HepG2 (cell line): ENCODE data around the gene USF1. TPM values are rescaled to one million over a fixed set of nuclear protein-coding genes. Genes with fewer than 3 reads are reported as not detected.

Experiments used
- ATAC-seq: fragments of 200-7000 bp; cut with Tn5 transposase; 3 replicates; pipeline ENCODE4 v1.9.1; 2020; ENCODE audit warnings: mild to moderate bottlenecking, moderate library complexity
- BruUV-seq: library from RNA; stranded (reverse); fragments of 400-500 nt; replicated peaks from 2 replicates; lab custom pipeline; 2021; lab: Mats Ljungman, UMichigan
- CTCF ChIA-PET: fragments of 300-600 bp; formaldehyde crosslinking; extraction: SDS; loops from one replicate; lab custom pipeline; 2021; ENCODE audit warnings: low total read pairs, inconsistent platforms, low intra/inter-chr PET ratio; lab: Yijun Ruan, JAX
- POLR2A ChIA-PET: fragments of 350-600 bp; sonication (Branson Sonifier 250); formaldehyde crosslinking; loops from one replicate; lab custom pipeline; 2020; ENCODE audit warnings: antibody characterized with exemption, inconsistent platforms; lab: Yijun Ruan, JAX
- DNase-seq: peaks from one replicate; pipeline ENCODE4 v3.0.0-alpha.2; 2015; ENCODE audit warnings: low spot score
- FAIRE-seq: peaks from 3 replicates; lab custom pipeline; 2011; peaks lifted over from hg19 to GRCh38; lab: Jason Lieb, UNC
- H2AFZ ChIP-seq: one replicate; pipeline ENCODE4 v1.6.1; 2011; ENCODE audit warnings: low read length, inconsistent platforms
- H3K27ac ChIP-seq: fragments of 300-600 bp; 3 replicates; pipeline ENCODE4 v1.8.0; 2011; ENCODE audit warnings: mixed run types, mild to moderate bottlenecking, mixed read lengths, low read length, inconsistent platforms; ENCODE audit not compliant: insufficient read depth; ENCODE audit errors: extremely low read length
- H3K27me3 ChIP-seq, 2 experiments: fragments of 200-600 bp in 1 of 2; 2 replicates in 1 of 2; 3 replicates in 1 of 2; pipeline versions ENCODE4 v1.6.0 to v1.8.0; 2011; ENCODE audit warnings: low read length in 2 of 2, mild to moderate bottlenecking in 2 of 2, moderate library complexity in 2 of 2, inconsistent platforms in 1 of 2; ENCODE audit not compliant: insufficient read depth in 2 of 2, control insufficient read depth in 1 of 2
- H3K36me3 ChIP-seq, 2 experiments: fragments of 200-600 bp in 1 of 2; replicated peaks in 1 of 2; 2 replicates in 1 of 2; 3 replicates in 1 of 2; pipeline versions ENCODE4 v1.5.1 to v1.8.0; 2011; ENCODE audit warnings: low read length in 2 of 2, inconsistent platforms in 1 of 2; ENCODE audit not compliant: insufficient read depth in 2 of 2, control insufficient read depth in 1 of 2
- H3K4me1 ChIP-seq: 2 replicates; pipeline ENCODE4 v1.5.1; 2012; ENCODE audit warnings: low read length, inconsistent platforms; ENCODE audit not compliant: insufficient read depth
- H3K4me2 ChIP-seq: 2 replicates; pipeline ENCODE4 v1.6.0; 2011; ENCODE audit warnings: low read depth, low read length, inconsistent platforms
- H3K4me3 ChIP-seq, 3 experiments: fragments of 200-600 bp in 1 of 3; sonication (generic), shearing (Covaris generic) in 1 of 3; replicated peaks in 1 of 3; 2 replicates each; pipeline ENCODE4 v1.5.1; 2011 to 2016; ENCODE audit warnings: low read length in 3 of 3, inconsistent platforms in 2 of 3, low read depth in 2 of 3, mild to moderate bottlenecking in 2 of 3, control low read depth in 1 of 3, mixed read lengths in 1 of 3; ENCODE audit not compliant: insufficient read depth in 1 of 3
- H3K79me2 ChIP-seq: one replicate; pipeline ENCODE4 v1.6.1; 2011; ENCODE audit warnings: low read length, inconsistent platforms; ENCODE audit not compliant: insufficient read depth
- H3K9ac ChIP-seq: 2 replicates; pipeline ENCODE4 v1.6.0; 2011; ENCODE audit warnings: mild to moderate bottlenecking, low read depth, low read length, inconsistent platforms; ENCODE audit not compliant: insufficient read depth
- H3K9me3 ChIP-seq: 2 replicates; pipeline ENCODE4 v1.5.1; 2012; ENCODE audit warnings: mild to moderate bottlenecking, low read length
- H4K20me1 ChIP-seq: 2 replicates; pipeline ENCODE4 v1.6.0; 2011; ENCODE audit warnings: inconsistent platforms, mild to moderate bottlenecking, low read length, moderate library complexity; ENCODE audit not compliant: insufficient read depth
- AGO2 ChIP-seq: fragments of 200-400 bp; formaldehyde crosslinking; optimal IDR thresholded peaks from 2 replicates; pipeline ENCODE3; 2017; ENCODE audit warnings: mild to moderate bottlenecking, low read depth, low read length, moderate library complexity
- DPF2 ChIP-seq: sonication (generic); formaldehyde crosslinking; IDR thresholded peaks from 2 replicates; pipeline ENCODE4 v1.4.0; 2020; ENCODE audit warnings: mild to moderate bottlenecking, low read depth, missing genetic modification reagents, borderline replicate concordance
- IKZF4 ChIP-seq: sonication (generic); formaldehyde crosslinking; IDR thresholded peaks from 2 replicates; pipeline ENCODE4 v1.5.1; 2020; ENCODE audit warnings: borderline replicate concordance, mild to moderate bottlenecking, low read depth, missing genetic modification reagents; ENCODE audit errors: not compliant biosample characterization
- LCORL ChIP-seq, 2 experiments: fragments of 450-650 bp in 1 of 2; sonication (generic) in 1 of 2; formaldehyde crosslinking in 1 of 2; IDR thresholded peaks; 2 replicates each; pipeline versions ENCODE4 v1.5.0 to v1.6.1; 2017 to 2020; ENCODE audit warnings: antibody characterized with exemption in 1 of 2, missing genetic modification reagents in 1 of 2
- MEIS2 ChIP-seq: sonication (generic); formaldehyde crosslinking; IDR thresholded peaks from 2 replicates; pipeline ENCODE4 v1.9.0; 2021; ENCODE audit warnings: mild to moderate bottlenecking, missing genetic modification reagents
- PITX1 ChIP-seq: sonication (generic); formaldehyde crosslinking; IDR thresholded peaks from 2 replicates; pipeline ENCODE4 v1.5.1; 2020; ENCODE audit warnings: mild to moderate bottlenecking, missing genetic modification reagents
- REXO4 ChIP-seq: sonication (generic); formaldehyde crosslinking; IDR thresholded peaks from 2 replicates; pipeline ENCODE4 v1.8.0; 2022; ENCODE audit warnings: missing genetic modification reagents, mild to moderate bottlenecking, borderline replicate concordance
- TCF7 ChIP-seq: sonication (generic); IDR thresholded peaks from 2 replicates; pipeline ENCODE4 v1.6.1; 2016; ENCODE audit warnings: antibody characterized with exemption, low read depth
- ZNF317 ChIP-seq: sonication (generic); formaldehyde crosslinking; IDR thresholded peaks from 2 replicates; pipeline ENCODE4 v1.5.0; 2020; ENCODE audit warnings: mild to moderate bottlenecking, missing genetic modification reagents
- ZNF546 ChIP-seq: sonication (generic); formaldehyde crosslinking; conservative IDR thresholded peaks from 2 replicates; pipeline ENCODE4 v1.8.1; 2023; ENCODE audit warnings: mild to moderate bottlenecking, missing genetic modification reagents
- ZNF709 ChIP-seq: sonication (generic); formaldehyde crosslinking; IDR thresholded peaks from 2 replicates; pipeline ENCODE4 v1.5.0; 2020; ENCODE audit warnings: mild to moderate bottlenecking, missing genetic modification reagents
- ZNF782 ChIP-seq: sonication (generic); formaldehyde crosslinking; IDR thresholded peaks from 2 replicates; pipeline ENCODE4 v1.4.0; 2020; ENCODE audit warnings: missing genetic modification reagents, mild to moderate bottlenecking, borderline replicate concordance
- WGBS: methylation state at CpG from one replicate; pipeline ENCODE4 v1.1.6; 2017; ENCODE audit warnings: low lambda C conversion rate; 5-methylcytosine and 5-hydroxymethylcytosine counted together
- in situ Hi-C: cut with HindIII; loops from 2 replicates; pipeline ENCODE4 v1.10.0; 2017; ENCODE audit warnings: low pct_unique_long_range_greater_than_20kb; ENCODE audit not compliant: extremely low pct_ligation_motif_present
- intact Hi-C: fragments of 100-400 bp; cut with micrococcal nuclease; formaldehyde crosslinking; loops from one replicate; pipeline ENCODE4 v1.10.0; 2022; ENCODE audit not compliant: unreplicated experiment
- polyA plus RNA-seq, 8 experiments: library from polyadenylated mRNA; depleted of rRNA in 3 of 8; stranded (reverse) in 7 of 8; unstranded in 1 of 8; fragments of >200 nt; fragmentation: Illumina TruSeq in 4 of 8; extraction: Trizol in 4 of 8; gene quantifications; 2 replicates each; pipeline versions ENCODE4 v1.2.1 to v1.2.3, GENCODE V29; 2011 to 2016; ENCODE audit warnings: low read depth in 4 of 8, missing spikeins in 1 of 8, mixed read lengths in 1 of 8; ENCODE audit not compliant: insufficient read depth in 1 of 8
- total RNA-seq, 5 experiments: library from RNA; depleted of rRNA; stranded (reverse); fragments of >200 nt; fragmentation: Illumina TruSeq; extraction: Trizol; gene quantifications; 2 replicates each; pipeline ENCODE4 v1.2.3, GENCODE V29; 2016; ENCODE audit warnings: low read depth in 1 of 5
- TF ChIP-seq, protein P1 (sequence below): sonication (generic); formaldehyde crosslinking; conservative IDR thresholded peaks from 2 replicates; pipeline ENCODE4 v1.4.0; 2020; ENCODE audit warnings: missing genetic modification reagents
- TF ChIP-seq, protein P2 (sequence below): IDR thresholded peaks from 2 replicates; pipeline ENCODE4 v1.6.1; 2012; ENCODE audit warnings: inconsistent platforms

Gene USF1
- total and polyA plus RNA-seq, 2 of the 13 experiments (the other 11 are each of a cell fraction or from before 2014, with no cell fraction given): 26.9 to 39.4 TPM

DNA sequence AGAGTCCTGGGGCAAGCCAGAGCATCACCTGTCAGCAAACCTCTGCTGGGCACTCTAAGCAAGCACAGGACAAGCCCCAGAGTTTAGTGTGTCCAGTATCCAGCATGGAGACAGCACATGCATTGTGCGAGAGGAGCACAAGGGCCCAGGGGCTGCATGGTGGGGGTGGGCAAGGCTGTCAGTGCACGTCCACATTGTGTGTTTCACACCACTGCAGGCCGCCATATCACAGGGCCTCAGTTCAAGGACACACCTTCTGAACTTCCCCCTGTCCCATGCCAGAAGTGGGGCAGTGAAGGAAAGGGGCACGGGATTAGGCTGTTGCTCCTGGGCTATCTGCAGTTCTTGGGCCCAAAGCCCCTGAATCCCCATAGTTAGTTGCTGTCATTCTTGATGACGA, 6.2 kb downstream of the USF1 start:
- BruUV-seq: no TSS peak
- H3K4me2 ChIP-seq: no peak overlapping the region
- in situ Hi-C loops: no loop called here
- no peak for ATAC-seq
- H3K79me2 ChIP-seq: peaks cover 5% of the 10 kb centered on the region
- FAIRE-seq: no peak
- peaks cover 13 to 39% of the 10 kb centered on the region in 2 experiments for H3K36me3 ChIP-seq
- no peaks in the 10 kb centered on the region for H4K20me1 ChIP-seq
- TF ChIP-seq ZNF709 (CRISPR knock-in tag) (no peak), REXO4 (no peak), DPF2 (CRISPR knock-in tag) (no peak), IKZF4 (CRISPR knock-in tag) (no peak), ZNF546 (CRISPR knock-in tag) (no peak), MEIS2 (CRISPR knock-in tag) (no peak), PITX1 (CRISPR knock-in tag) (no peak), ZNF782 (CRISPR knock-in tag) (no peak), AGO2 (no peak), LCORL (IDR thresholded peaks at IDR 0.05) (no peak), LCORL (CRISPR knock-in tag; IDR thresholded peaks at IDR 0.05) (no peak), TCF7 (no peak), ZNF317 (no peak)
- TF ChIP-seq, protein P1, sequence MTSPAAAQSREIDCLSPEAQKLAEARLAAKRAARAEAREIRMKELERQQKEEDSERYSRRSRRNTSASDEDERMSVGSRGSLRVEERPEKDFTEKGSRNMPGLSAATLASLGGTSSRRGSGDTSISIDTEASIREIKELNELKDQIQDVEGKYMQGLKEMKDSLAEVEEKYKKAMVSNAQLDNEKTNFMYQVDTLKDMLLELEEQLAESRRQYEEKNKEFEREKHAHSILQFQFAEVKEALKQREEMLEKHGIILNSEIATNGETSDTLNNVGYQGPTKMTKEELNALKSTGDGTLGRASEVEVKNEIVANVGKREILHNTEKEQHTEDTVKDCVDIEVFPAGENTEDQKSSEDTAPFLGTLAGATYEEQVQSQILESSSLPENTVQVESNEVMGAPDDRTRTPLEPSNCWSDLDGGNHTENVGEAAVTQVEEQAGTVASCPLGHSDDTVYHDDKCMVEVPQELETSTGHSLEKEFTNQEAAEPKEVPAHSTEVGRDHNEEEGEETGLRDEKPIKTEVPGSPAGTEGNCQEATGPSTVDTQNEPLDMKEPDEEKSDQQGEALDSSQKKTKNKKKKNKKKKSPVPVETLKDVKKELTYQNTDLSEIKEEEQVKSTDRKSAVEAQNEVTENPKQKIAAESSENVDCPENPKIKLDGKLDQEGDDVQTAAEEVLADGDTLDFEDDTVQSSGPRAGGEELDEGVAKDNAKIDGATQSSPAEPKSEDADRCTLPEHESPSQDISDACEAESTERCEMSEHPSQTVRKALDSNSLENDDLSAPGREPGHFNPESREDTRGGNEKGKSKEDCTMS (CRISPR knock-in tag): no peak
- TF ChIP-seq, protein P2, sequence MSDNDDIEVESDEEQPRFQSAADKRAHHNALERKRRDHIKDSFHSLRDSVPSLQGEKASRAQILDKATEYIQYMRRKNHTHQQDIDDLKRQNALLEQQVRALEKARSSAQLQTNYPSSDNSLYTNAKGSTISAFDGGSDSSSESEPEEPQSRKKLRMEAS: no peak
- WGBS: 94% methylated on average over 5 of the region's 5 CpGs
- DNase-seq: no peak
- ChIA-PET CTCF (no interaction called here), POLR2A (no interaction called here)
- no peaks in the 10 kb centered on the region for H3K9me3 ChIP-seq
- H3K27ac ChIP-seq: no peak overlapping the region
- peaks cover 23% of the 10 kb centered on the region for H3K4me1 ChIP-seq
- intact Hi-C loops: no loop called here
- H3K9ac ChIP-seq: no peak overlapping the region
- H3K27me3 ChIP-seq: no peaks in the 10 kb centered on the region
- H3K4me3 ChIP-seq: no peak overlapping the region
- H2AFZ ChIP-seq: no peak overlapping the region
